ENCODE results near the gene CABLES2. TPM values are rescaled to one million over a fixed set of nuclear protein-coding genes. Genes with fewer than 3 reads are reported as not detected.

Gene CABLES2
- total RNA-seq, 1 experiment from 2014 or later = 7.5 TPM

GRCh38 chr20:62356589-62357186 is 50.4 kb downstream of the CABLES2 start:
- H3K4me1 Mint-ChIP-seq = peaks cover 15% of the 10 kb centered on the region
- ChIA-PET CTCF (interaction anchor here (1.3 to 2.0 kb wide), 4 partner anchors 12 to 49 kb away, joined by 3 to 11 read pairs (median 7); no protein-coding TSS in a partner anchor), POLR2A (interaction anchor here (4.4 kb wide), 1 partner anchor 11 kb away, joined by 21 read pairs; the partner anchor contains the start of gene LAMA5)
- ATAC-seq = no peak
- no peak overlapping the region for H3K4me3 Mint-ChIP-seq
- 0 out of 2 replicates have a peak, but pooled peaks cover 2% of the 10 kb centered on the region for H3K36me3 Mint-ChIP-seq
- no peaks in the 10 kb centered on the region for H3K9me3 Mint-ChIP-seq
- H3K27me3 Mint-ChIP-seq (ENCODE audit: low read depth) = no peaks in the 10 kb centered on the region
- no peak for TF ChIP-seq GABPB1 (CRISPR knock-in tag; IDR thresholded peaks at IDR 0.05)
- TF ChIP-seq NFYB (CRISPR knock-in tag; conservative IDR thresholded peaks at IDR 0.05; ENCODE audit: low read depth) = no peak
- TF ChIP-seq ZNF512 (CRISPR knock-in tag; IDR thresholded peaks at IDR 0.05; ENCODE audit: borderline replicate concordance) = no peak
- no peak for TF ChIP-seq NFATC4 (CRISPR knock-in tag; IDR thresholded peaks at IDR 0.05)
- no peak for TF ChIP-seq FOXP4 (CRISPR knock-in tag; IDR thresholded peaks at IDR 0.05)
- TF ChIP-seq ZNF317 (CRISPR knock-in tag; IDR thresholded peaks at IDR 0.05; ENCODE audit: borderline replicate concordance, low read depth) = no peak
- no peak for TF ChIP-seq USF1 (CRISPR knock-in tag; IDR thresholded peaks at IDR 0.05)
- no peak for TF ChIP-seq HMGA2 (CRISPR knock-in tag; IDR thresholded peaks at IDR 0.05)
- no peak for TF ChIP-seq AR (CRISPR knock-in tag; IDR thresholded peaks at IDR 0.05)
- TF ChIP-seq ZBTB43 (CRISPR knock-in tag; IDR thresholded peaks at IDR 0.05) = no peak
- no peak for TF ChIP-seq JUN (CRISPR knock-in tag; IDR thresholded peaks at IDR 0.05)
- no peak for TF ChIP-seq ZNF263 (CRISPR knock-in tag; IDR thresholded peaks at IDR 0.05; ENCODE audit: low read depth)
- TF ChIP-seq CDX4 (CRISPR knock-in tag; IDR thresholded peaks at IDR 0.05; ENCODE audit: borderline replicate concordance) = no peak
- no peak for TF ChIP-seq TCF7 (CRISPR knock-in tag; IDR thresholded peaks at IDR 0.05; ENCODE audit: low read depth)
- no peak for TF ChIP-seq GRHL2 (CRISPR knock-in tag; IDR thresholded peaks at IDR 0.05; ENCODE audit: insufficient replicate concordance, severe bottlenecking)
- TF ChIP-seq ZNF281 (CRISPR knock-in tag; IDR thresholded peaks at IDR 0.05) = no peak
- no peak overlapping the region for H3K27ac Mint-ChIP-seq
- no peak for DNase-seq (ENCODE audit: low spot score)
